Fibroblast of skin of scalp (primary cell): ENCODE results near the gene SEC24A.
A peak's percentile ranks its signal among the peaks of the same experiment; 100 is the strongest.
"Not testable (repeated sequence)": the region's sequence is repeated elsewhere in the genome, so short reads cannot be mapped to it uniquely, and the experiment has no call there.

Experiments used
- DNase-seq: peaks from one replicate; pipeline ENCODE4 v3.0.0-alpha.2; 2013

The SEC24A gene

DNA sequence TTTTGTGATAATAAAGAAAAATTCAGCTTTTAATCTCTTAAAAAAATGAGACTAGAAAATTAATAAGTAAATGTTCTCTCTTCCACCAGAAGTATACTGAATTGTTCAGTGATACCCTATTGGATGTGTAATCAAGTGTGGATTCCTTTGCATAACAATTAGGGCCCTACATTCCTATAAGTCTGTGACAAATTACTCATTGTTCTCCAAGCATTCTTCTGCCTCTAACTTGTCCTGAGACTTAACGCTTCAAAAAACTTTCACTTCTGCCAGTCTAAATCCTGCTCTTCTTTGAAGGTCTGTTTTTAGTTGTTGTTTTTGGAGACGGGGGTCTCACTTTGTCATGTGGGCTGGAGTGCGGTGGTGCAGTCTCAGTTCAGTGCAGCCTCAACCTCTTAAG is 100.8 kb downstream of the SEC24A start:
- DNase-seq = no peak

DNA sequence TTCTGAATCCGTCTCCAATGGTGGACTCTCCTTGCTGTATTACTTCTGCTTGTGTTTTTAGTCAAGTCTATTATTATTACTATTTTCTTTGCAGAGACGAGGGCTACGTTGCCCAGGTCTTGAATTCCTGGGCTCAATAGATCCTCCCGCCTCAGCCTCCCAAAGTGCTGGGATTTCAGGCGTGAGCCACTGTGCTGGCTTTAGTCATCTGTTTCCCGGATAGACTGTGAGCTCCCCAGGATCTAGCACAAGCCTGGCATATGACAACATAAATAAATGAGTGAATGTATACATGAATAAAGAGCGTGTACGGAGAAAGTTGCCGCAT is 109.6 kb downstream of the SEC24A start:
- no peak for DNase-seq

GRCh38 chr5:134758504-134759341 is 110.1 kb downstream of the SEC24A start, which contains the start of gene DDX46:
TSS of gene DDX46 (plus strand) at chr5:134758779. CDS start at chr5:134758939, 160 bp downstream.
- DNase-seq = peak; percentile 92

GRCh38 chr5:134767528-134768291 is 119.1 kb downstream of the SEC24A start:
- not testable (repeated sequence) for DNase-seq

DNA sequence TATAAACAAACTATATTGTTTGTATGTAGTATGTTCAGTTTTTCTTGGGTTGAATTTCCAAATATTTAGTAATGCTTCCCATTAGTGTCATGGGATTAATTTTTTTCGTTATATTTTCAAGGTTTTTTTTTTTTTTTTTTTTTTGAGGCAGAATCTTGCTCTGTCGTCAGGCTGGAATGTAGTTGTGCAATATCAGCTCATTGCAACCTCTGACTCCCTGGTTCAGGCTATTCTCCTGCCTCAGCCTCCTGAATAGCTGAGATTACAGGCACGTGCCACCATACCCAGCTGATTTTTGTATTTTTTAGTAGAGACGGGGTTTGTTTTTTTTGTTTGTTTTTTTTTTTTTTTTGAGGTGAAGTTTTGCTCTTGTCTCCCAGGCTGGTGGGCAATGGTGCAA is 120.6 kb downstream of the SEC24A start:
- DNase-seq = peak; percentile 40

DNA sequence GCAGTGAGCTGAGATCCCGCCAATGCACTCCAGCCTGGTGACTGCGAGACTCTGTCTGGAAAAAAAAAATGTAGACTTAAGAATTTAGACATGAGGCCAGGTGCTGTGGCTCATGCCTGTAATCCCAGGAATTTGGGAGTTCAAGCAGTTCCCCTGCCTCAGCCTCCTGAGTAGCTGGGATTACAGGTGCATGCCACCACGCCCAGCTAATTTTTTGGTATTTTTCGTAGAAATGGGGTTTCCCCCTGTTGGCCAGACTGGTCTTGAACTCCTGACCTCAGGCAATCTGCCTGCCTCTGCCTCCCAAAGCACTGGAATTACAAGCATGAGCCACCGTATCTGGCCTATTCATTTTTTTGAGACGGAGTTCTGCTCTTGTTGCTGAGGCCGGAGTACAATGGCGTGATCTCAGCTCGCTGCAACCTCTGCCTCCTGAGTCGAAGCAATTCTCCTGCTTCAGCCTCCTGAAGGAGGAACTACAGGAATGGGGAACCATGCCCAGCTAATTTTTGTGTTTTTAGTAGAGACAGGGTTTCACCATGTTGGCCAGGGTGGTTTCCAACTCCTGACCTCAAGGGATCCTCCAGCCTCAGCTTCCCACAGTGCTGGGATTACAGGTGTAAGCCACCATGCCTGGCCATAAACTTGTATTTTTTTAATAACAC is 124.0 kb downstream of the SEC24A start:
- no peak for DNase-seq

DNA sequence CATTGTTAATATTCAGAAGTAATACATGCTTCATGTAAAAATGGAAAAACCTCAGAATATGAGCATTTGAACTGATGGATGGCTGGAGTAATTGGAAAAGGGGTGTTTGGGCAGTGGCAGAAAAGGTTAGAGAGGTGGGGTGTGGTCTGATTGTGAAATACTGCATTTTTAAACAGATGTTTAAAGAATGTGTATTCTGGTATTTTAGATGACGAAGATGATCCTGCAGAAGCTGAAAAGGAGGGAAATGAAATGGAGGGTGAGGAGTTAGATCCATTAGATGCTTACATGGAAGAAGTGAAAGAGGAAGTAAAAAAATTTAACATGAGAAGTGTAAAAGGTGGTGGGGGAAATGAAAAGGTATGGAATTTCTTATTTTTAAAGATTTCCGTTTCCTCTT is 128.8 kb downstream of the SEC24A start:
- no peak for DNase-seq
